CD4-positive, alpha-beta T cell treated with Interleukin-15 for 1 hour (primary cell): Measurements from ENCODE around the gene NAT9.

Experiments used
- DNase-seq: peaks from one replicate; pipeline ENCODE4 v3.0.0-alpha.2; 2020

NAT9 gene

GRCh38 chr17:74742153-74742515, 34.0 kb downstream of the NAT9 start:
- DNase-seq: peak; percentile 55

- no peak for DNase-seq
Measured at GRCh38 chr17:74740641-74741387, 35.3 kb downstream of the NAT9 start.

GRCh38 chr17:74740173-74740572, 36.0 kb downstream of the NAT9 start:
- DNase-seq: no peak

GRCh38 chr17:74739227-74739831, 36.8 kb downstream of the NAT9 start:
- no peak for DNase-seq

GRCh38 chr17:74738051-74738996, 37.8 kb downstream of the NAT9 start:
- peak; percentile 80 for DNase-seq

- DNase-seq: peak; percentile 48
Measured at GRCh38 chr17:74737299-74738050, 38.7 kb downstream of the NAT9 start.

- DNase-seq: peak; percentile 74
Measured at GRCh38 chr17:74736513-74737298, 39.4 kb downstream of the NAT9 start, which contains the start of gene RAB37. RAB37 (plus strand) TSS chr17:74737256; CDS start chr17:74737273, 17 bp downstream.

GRCh38 chr17:74734256-74734655, 41.9 kb downstream of the NAT9 start:
- no peak for DNase-seq

- no peak for DNase-seq
Measured at GRCh38 chr17:74733365-74734122, 42.6 kb downstream of the NAT9 start.

- no peak for DNase-seq
Measured at GRCh38 chr17:74732042-74732867, 43.9 kb downstream of the NAT9 start.

- no peak for DNase-seq
Measured at GRCh38 chr17:74731347-74731605, 44.9 kb downstream of the NAT9 start.

- peak; percentile 79 for DNase-seq
Measured at GRCh38 chr17:74730491-74731346, 45.4 kb downstream of the NAT9 start.

- no peak for DNase-seq
Measured at GRCh38 chr17:74729866-74730265, 46.3 kb downstream of the NAT9 start.

GRCh38 chr17:74729368-74729767, 46.8 kb downstream of the NAT9 start:
- DNase-seq: no peak

- no peak for DNase-seq
Measured at GRCh38 chr17:74728702-74729075, 47.5 kb downstream of the NAT9 start.

- DNase-seq: no peak
Measured at GRCh38 chr17:74728033-74728701, 48.0 kb downstream of the NAT9 start.

- DNase-seq: no peak
Measured at GRCh38 chr17:74725111-74725510, 51.0 kb downstream of the NAT9 start.

GRCh38 chr17:74723891-74724290, 52.3 kb downstream of the NAT9 start:
- DNase-seq: no peak

GRCh38 chr17:74722782-74723181, 53.4 kb downstream of the NAT9 start:
- DNase-seq: no peak
